OCI-LY7 (cell line): ENCODE measurements around the gene IGSF21. TPM values are rescaled to one million over a fixed set of nuclear protein-coding genes. Genes with fewer than 3 reads are reported as not detected.

ENCODE experiments used
- BruUV-seq: library from RNA; stranded (reverse); fragments of 400-500 nt; replicated peaks from 2 replicates; lab custom pipeline; 2021; lab: Mats Ljungman, UMichigan
- CTCF ChIA-PET: fragments of 300-600 bp; sonication (Branson Sonifier 250); formaldehyde crosslinking; loops from one replicate; lab custom pipeline; 2022; ENCODE audit warnings: antibody characterized with exemption; ENCODE audit not compliant: unreplicated experiment; lab: Charles Lee
- POLR2A ChIA-PET: fragments of 300-600 bp; sonication (Branson Sonifier 250); formaldehyde crosslinking; loops from one replicate; lab custom pipeline; 2022; ENCODE audit warnings: antibody characterized with exemption; lab: Charles Lee
- DNase-seq: peaks from one replicate; pipeline ENCODE4 v3.0.0-alpha.2; 2015; ENCODE audit warnings: low spot score
- H2AFZ ChIP-seq: fragments of 200-600 bp; sonication (generic), shearing (Covaris generic); 2 replicates; pipeline ENCODE4 v1.6.1; 2014; ENCODE audit warnings: mild to moderate bottlenecking, antibody characterized with exemption, low read length, moderate library complexity
- H3K27ac ChIP-seq: fragments of 200-600 bp; sonication (generic); 2 replicates; pipeline ENCODE4 v1.5.1; 2014; ENCODE audit warnings: mixed run types, low read depth, mild to moderate bottlenecking, moderate library complexity, low read length, inconsistent platforms; ENCODE audit not compliant: poor library complexity, severe bottlenecking
- H3K36me3 ChIP-seq: fragments of 200-600 bp; sonication (generic); 2 replicates; pipeline ENCODE4 v1.6.1; 2014; ENCODE audit warnings: mild to moderate bottlenecking, antibody characterized with exemption, low read length, moderate library complexity, mixed read lengths; ENCODE audit not compliant: insufficient read depth
- H3K4me1 ChIP-seq: fragments of 200-600 bp; sonication (generic); 2 replicates; pipeline ENCODE4 v1.5.1; 2014; ENCODE audit warnings: mild to moderate bottlenecking, low read length; ENCODE audit not compliant: insufficient read depth, poor library complexity, severe bottlenecking
- H3K4me2 ChIP-seq: fragments of 200-600 bp; sonication (generic); 2 replicates; pipeline ENCODE4 v1.6.1; 2014; ENCODE audit warnings: mild to moderate bottlenecking, low read length
- H3K4me3 ChIP-seq: fragments of 200-600 bp; sonication (generic); 2 replicates; pipeline ENCODE4 v1.5.1; 2014; ENCODE audit warnings: mild to moderate bottlenecking, low read depth, low read length; ENCODE audit not compliant: poor library complexity, severe bottlenecking
- H3K79me2 ChIP-seq: fragments of 200-600 bp; sonication (generic); 2 replicates; pipeline ENCODE4 v1.6.1; 2016; ENCODE audit warnings: low read depth, mild to moderate bottlenecking, low read length, moderate library complexity, mixed read lengths; ENCODE audit not compliant: insufficient read depth
- H3K9me2 ChIP-seq: fragments of 200-600 bp; sonication (generic); 2 replicates; pipeline ENCODE4 v1.6.1; 2016; ENCODE audit warnings: mild to moderate bottlenecking, low read length, mixed read lengths; ENCODE audit not compliant: insufficient read depth
- H3K9me3 ChIP-seq: fragments of 200-600 bp; sonication (generic); 2 replicates; pipeline ENCODE4 v1.6.1; 2014; ENCODE audit warnings: mild to moderate bottlenecking, mixed run types, low read length, mixed read lengths
- H4K20me1 ChIP-seq: fragments of 200-600 bp; sonication (generic); 2 replicates; pipeline ENCODE4 v1.6.1; 2014; ENCODE audit warnings: mild to moderate bottlenecking, antibody characterized with exemption, low read length, moderate library complexity, mixed read lengths; ENCODE audit not compliant: insufficient read depth
- CTCF ChIP-seq: fragments of 200-600 bp; sonication (generic); conservative IDR thresholded peaks from 2 replicates; pipeline ENCODE4 v1.5.1; 2014; ENCODE audit warnings: mild to moderate bottlenecking, antibody characterized with exemption, low read length, moderate library complexity, mixed read lengths
- EZH2phosphoT487 ChIP-seq: fragments of 200-600 bp; sonication (generic); IDR thresholded peaks from 2 replicates; pipeline ENCODE4 v1.6.1; 2018; ENCODE audit warnings: low read depth, borderline replicate concordance, mild to moderate bottlenecking, mixed run types, antibody characterized with exemption, low read length, moderate library complexity, mixed read lengths
- intact Hi-C: fragments of 100-400 bp; cut with micrococcal nuclease; formaldehyde crosslinking; loops from one replicate; pipeline ENCODE4 v1.10.0; 2022; ENCODE audit not compliant: unreplicated experiment
- total RNA-seq, 2 experiments: library from RNA; depleted of rRNA in 1 of 2; stranded (reverse); fragments of >200 nt in 1 of 2; shearing (Covaris generic) in 1 of 2; gene quantifications; 2 replicates each; pipeline ENCODE4 v1.2.3, GENCODE V29; 2014 to 2022

IGSF21 gene
- total RNA-seq, 2 experiments from 2014 or later = 0.17 TPM; not detected in 1

GRCh38 chr1:18266391-18266790 is 158.8 kb downstream of the IGSF21 start:
- H3K36me3 ChIP-seq = no peaks in the 10 kb centered on the region
- H2AFZ ChIP-seq = no peak overlapping the region
- H3K9me2 ChIP-seq = no peaks in the 10 kb centered on the region
- BruUV-seq = no TSS peak
- no peak overlapping the region for H3K4me3 ChIP-seq
- CTCF ChIA-PET = no interaction called here
- no peak overlapping the region for H3K27ac ChIP-seq
- no peak for TF ChIP-seq CTCF
- no peak for DNase-seq
- H3K4me1 ChIP-seq = peaks cover 44% of the 10 kb centered on the region
- H3K9me3 ChIP-seq = no peaks in the 10 kb centered on the region
- POLR2A ChIA-PET = no interaction called here
- no peaks in the 10 kb centered on the region for H4K20me1 ChIP-seq
- no peaks in the 10 kb centered on the region for H3K79me2 ChIP-seq
- H3K4me2 ChIP-seq = no peak overlapping the region
- intact Hi-C loops = no loop called here

GRCh38 chr1:18271336-18271735 is 163.7 kb downstream of the IGSF21 start:
- TF ChIP-seq CTCF = no peak
- no peak for TF ChIP-seq EZH2phosphoT487
- no peak overlapping the region for H3K4me3 ChIP-seq
- ChIA-PET CTCF (no interaction called here), POLR2A (no interaction called here)
- no peak overlapping the region for H2AFZ ChIP-seq
- no peak overlapping the region for H3K4me2 ChIP-seq
- no peak for DNase-seq
- intact Hi-C loops = no loop called here
- H3K9me2 ChIP-seq = no peaks in the 10 kb centered on the region
- H3K36me3 ChIP-seq = no peaks in the 10 kb centered on the region
- no TSS peak for BruUV-seq
- H3K79me2 ChIP-seq = no peaks in the 10 kb centered on the region
- H3K27ac ChIP-seq = no peak overlapping the region
- H3K4me1 ChIP-seq = peaks cover 24% of the 10 kb centered on the region
- H4K20me1 ChIP-seq = no peaks in the 10 kb centered on the region
- H3K9me3 ChIP-seq = no peaks in the 10 kb centered on the region

GRCh38 chr1:18278946-18279345 is 171.3 kb downstream of the IGSF21 start:
- POLR2A ChIA-PET = interaction anchor here (0.9 to 1.4 kb wide), 3 partner anchors 8 to 45 kb away, joined by 3 to 6 read pairs (median 5); no protein-coding TSS in a partner anchor
- peak overlapping the region; percentile 64 for H3K4me3 ChIP-seq
- intact Hi-C loops = no loop called here
- peak overlapping the region; percentile 76 for H3K4me2 ChIP-seq
- H3K79me2 ChIP-seq = no peaks in the 10 kb centered on the region
- H3K27ac ChIP-seq = peak overlapping the region; percentile 95
- no peaks in the 10 kb centered on the region for H4K20me1 ChIP-seq
- no TSS peak for BruUV-seq
- H2AFZ ChIP-seq = peak overlapping the region; percentile 53; the same call in 1 of the 2 replicates
- H3K9me3 ChIP-seq = no peaks in the 10 kb centered on the region
- no peaks in the 10 kb centered on the region for H3K36me3 ChIP-seq
- DNase-seq = peak; percentile 86
- peaks cover 81% of the 10 kb centered on the region for H3K4me1 ChIP-seq
- CTCF ChIA-PET = interaction anchor here (0.6 to 1.5 kb wide), 2 partner anchors 22 to 897 kb away, joined by 3 to 4 read pairs; no protein-coding TSS in a partner anchor
- TF ChIP-seq EZH2phosphoT487 (no peak), CTCF (no peak)
- H3K9me2 ChIP-seq = no peaks in the 10 kb centered on the region
